Testis (tissue), 2 donors: ENCODE measurements around the gene MAP2K3.

Experiments
- POLR2A ChIP-seq: fragments of 450-650 bp; IDR thresholded peaks from one replicate; pipeline ENCODE4 v1.6.1; 2017; ENCODE audit warnings: antibody characterized with exemption, mild to moderate bottlenecking, moderate library complexity
- TF ChIP-seq, protein P1 (sequence below), 3 experiments: fragments of 450-650 bp in 2 of 3; fragments of 200-600 bp in 1 of 3; sonication (generic) in 1 of 3; IDR thresholded peaks; one replicate each; pipeline ENCODE4 v1.5.1; 2016 to 2019; ENCODE audit warnings: antibody characterized with exemption in 3 of 3, mild to moderate bottlenecking in 2 of 3, moderate library complexity in 1 of 3

DNA sequence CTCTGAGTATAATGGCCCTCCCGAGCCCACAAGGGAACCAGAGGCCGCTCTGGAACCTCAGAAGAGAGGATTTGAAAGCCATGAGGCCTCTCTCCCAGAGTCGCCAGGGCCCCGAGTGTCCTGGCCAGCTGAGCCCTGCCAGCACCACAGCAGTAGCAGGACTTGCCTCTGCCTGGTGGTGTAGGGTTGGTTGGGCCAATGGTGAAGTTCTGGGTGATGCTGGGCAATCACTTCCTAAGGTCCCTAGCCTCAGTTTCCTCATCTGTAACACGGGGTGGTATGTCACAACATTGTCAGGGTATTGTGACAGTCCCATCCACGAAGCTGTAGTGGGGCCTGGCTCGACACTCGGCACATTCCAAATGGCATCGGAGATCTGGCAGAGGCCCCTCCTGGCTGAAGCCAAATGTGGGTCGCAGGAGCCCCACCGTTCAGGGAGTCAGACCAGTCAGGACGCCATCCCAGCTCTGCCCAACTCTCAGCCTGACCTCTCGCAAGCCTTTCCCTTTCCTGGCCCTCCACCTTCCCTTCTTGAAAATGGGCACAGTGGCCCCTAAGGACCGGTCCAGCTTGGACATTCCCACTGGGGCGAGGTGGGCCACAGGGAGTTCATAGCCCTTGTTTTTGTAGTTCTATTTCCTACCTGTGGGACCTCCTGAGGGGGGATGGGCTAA lies 33.0 kb upstream of the MAP2K3 start:
- TF ChIP-seq POLR2A = no peak
- TF ChIP-seq, protein P1, sequence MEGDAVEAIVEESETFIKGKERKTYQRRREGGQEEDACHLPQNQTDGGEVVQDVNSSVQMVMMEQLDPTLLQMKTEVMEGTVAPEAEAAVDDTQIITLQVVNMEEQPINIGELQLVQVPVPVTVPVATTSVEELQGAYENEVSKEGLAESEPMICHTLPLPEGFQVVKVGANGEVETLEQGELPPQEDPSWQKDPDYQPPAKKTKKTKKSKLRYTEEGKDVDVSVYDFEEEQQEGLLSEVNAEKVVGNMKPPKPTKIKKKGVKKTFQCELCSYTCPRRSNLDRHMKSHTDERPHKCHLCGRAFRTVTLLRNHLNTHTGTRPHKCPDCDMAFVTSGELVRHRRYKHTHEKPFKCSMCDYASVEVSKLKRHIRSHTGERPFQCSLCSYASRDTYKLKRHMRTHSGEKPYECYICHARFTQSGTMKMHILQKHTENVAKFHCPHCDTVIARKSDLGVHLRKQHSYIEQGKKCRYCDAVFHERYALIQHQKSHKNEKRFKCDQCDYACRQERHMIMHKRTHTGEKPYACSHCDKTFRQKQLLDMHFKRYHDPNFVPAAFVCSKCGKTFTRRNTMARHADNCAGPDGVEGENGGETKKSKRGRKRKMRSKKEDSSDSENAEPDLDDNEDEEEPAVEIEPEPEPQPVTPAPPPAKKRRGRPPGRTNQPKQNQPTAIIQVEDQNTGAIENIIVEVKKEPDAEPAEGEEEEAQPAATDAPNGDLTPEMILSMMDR (IDR thresholded peaks at IDR 0.05) = no peak
